OCI-LY1 (cell line): ENCODE measurements around the gene PTPRG.

Experiments used
- H2AFZ ChIP-seq: fragments of 200-600 bp; sonication (generic), shearing (Covaris generic); 2 replicates; pipeline ENCODE4 v1.6.0; 2014; ENCODE audit warnings: antibody characterized with exemption, mild to moderate bottlenecking, low read length
- H3F3A ChIP-seq: fragments of 200-600 bp; sonication (generic), shearing (Covaris generic); 2 replicates; pipeline ENCODE4 v1.6.0; 2014; ENCODE audit warnings: mild to moderate bottlenecking, antibody characterized with exemption, low read length, moderate library complexity; ENCODE audit not compliant: insufficient read depth
- H3K27ac ChIP-seq: fragments of 200-600 bp; sonication (generic); 2 replicates; pipeline ENCODE4 v1.5.1; 2014; ENCODE audit warnings: low read length, mixed run types, mild to moderate bottlenecking, low read depth; ENCODE audit not compliant: poor library complexity, severe bottlenecking
- H3K27me3 ChIP-seq: fragments of 200-600 bp; sonication (generic); 2 replicates; pipeline ENCODE4 v1.6.0; 2014; ENCODE audit warnings: antibody characterized with exemption, mild to moderate bottlenecking, low read length, moderate library complexity; ENCODE audit not compliant: insufficient read depth
- H3K36me3 ChIP-seq: fragments of 200-600 bp; sonication (generic); 2 replicates; pipeline ENCODE4 v1.6.1; 2014; ENCODE audit warnings: mild to moderate bottlenecking, antibody characterized with exemption, low read length, moderate library complexity, mixed read lengths; ENCODE audit not compliant: insufficient read depth
- H3K4me1 ChIP-seq: fragments of 200-600 bp; sonication (generic); 2 replicates; pipeline ENCODE4 v1.5.1; 2014; ENCODE audit warnings: mild to moderate bottlenecking, low read length, moderate library complexity; ENCODE audit not compliant: insufficient read depth, severe bottlenecking
- H3K4me2 ChIP-seq: fragments of 200-600 bp; sonication (generic), shearing (Covaris generic); 2 replicates; pipeline ENCODE4 v1.6.1; 2014; ENCODE audit warnings: low read length
- H3K4me3 ChIP-seq: fragments of 200-600 bp; sonication (generic); 2 replicates; pipeline ENCODE4 v1.5.1; 2014; ENCODE audit warnings: low read length, low read depth, mild to moderate bottlenecking, mixed read lengths; ENCODE audit not compliant: poor library complexity, severe bottlenecking
- H3K79me2 ChIP-seq: fragments of 200-600 bp; shearing (Covaris generic); 2 replicates; pipeline ENCODE4 v1.6.1; 2016; ENCODE audit warnings: mixed run types, low read length, mixed read lengths; ENCODE audit not compliant: insufficient read depth
- H3K9ac ChIP-seq: fragments of 200-600 bp; sonication (generic), shearing (Covaris generic); 2 replicates; pipeline ENCODE4 v1.6.1; 2014; ENCODE audit warnings: mild to moderate bottlenecking, low read length, mixed read lengths
- H3K9me2 ChIP-seq: fragments of 200-600 bp; sonication (generic), shearing (Covaris generic); 2 replicates; pipeline ENCODE4 v1.6.1; 2014; ENCODE audit warnings: low read depth, mild to moderate bottlenecking, low read length, mixed read lengths
- H3K9me3 ChIP-seq: fragments of 200-600 bp; shearing (Covaris generic); 2 replicates; pipeline ENCODE4 v1.6.1; 2014; ENCODE audit warnings: low read length, mixed read lengths
- H4K20me1 ChIP-seq: fragments of 200-600 bp; sonication (generic), shearing (Covaris generic); 2 replicates; pipeline ENCODE4 v1.6.0; 2016; ENCODE audit warnings: mild to moderate bottlenecking, low read length; ENCODE audit not compliant: insufficient read depth
- EZH2 ChIP-seq: fragments of 200-600 bp; sonication (generic), shearing (Covaris generic); IDR thresholded peaks from 2 replicates; pipeline ENCODE4 v1.8.0; 2017; ENCODE audit warnings: borderline replicate concordance, mixed run types, mild to moderate bottlenecking, antibody characterized with exemption, low read length, moderate library complexity, mixed read lengths
- TF ChIP-seq, protein P1 (sequence below): fragments of 200-600 bp; sonication (generic), shearing (Covaris generic); IDR thresholded peaks from 2 replicates; pipeline ENCODE4 v1.5.1; 2017; ENCODE audit warnings: mild to moderate bottlenecking, antibody characterized with exemption, low read length, moderate library complexity, mixed read lengths

The PTPRG gene

DNA sequence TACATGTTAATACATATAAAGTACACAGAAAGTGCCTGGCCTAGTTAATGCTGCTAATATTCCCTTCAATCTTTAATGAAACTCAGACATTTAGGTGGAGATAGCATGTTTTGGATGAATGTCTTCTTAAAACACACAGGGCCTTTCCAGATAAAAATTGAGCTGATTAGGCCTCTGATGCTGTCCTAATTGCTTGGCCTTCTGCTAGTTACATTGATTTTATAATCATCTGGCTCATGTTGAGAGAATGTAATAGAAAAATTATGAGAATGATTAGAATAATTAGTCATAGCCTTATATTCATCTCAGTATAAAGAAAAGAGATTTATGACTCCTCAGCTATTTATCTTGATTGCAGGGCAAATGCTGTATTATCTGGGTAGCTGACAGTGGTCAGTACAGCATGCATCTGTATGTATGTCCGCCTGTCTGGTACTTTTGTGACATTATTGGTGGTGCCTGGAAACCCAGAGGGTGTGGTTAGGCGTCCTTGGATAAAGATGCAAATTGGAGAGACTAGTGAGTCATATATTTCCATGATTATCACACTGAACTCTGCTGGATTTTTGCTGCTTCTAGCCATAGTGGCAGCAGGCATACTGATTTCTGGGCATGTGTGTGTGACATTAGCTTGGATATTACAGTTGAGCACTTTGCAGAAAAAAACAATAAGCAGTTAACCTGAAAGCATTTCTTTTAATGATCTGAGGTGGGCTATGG is 691.2 kb downstream of the PTPRG start:
- TF ChIP-seq EZH2, result no peak
- TF ChIP-seq, protein P1, sequence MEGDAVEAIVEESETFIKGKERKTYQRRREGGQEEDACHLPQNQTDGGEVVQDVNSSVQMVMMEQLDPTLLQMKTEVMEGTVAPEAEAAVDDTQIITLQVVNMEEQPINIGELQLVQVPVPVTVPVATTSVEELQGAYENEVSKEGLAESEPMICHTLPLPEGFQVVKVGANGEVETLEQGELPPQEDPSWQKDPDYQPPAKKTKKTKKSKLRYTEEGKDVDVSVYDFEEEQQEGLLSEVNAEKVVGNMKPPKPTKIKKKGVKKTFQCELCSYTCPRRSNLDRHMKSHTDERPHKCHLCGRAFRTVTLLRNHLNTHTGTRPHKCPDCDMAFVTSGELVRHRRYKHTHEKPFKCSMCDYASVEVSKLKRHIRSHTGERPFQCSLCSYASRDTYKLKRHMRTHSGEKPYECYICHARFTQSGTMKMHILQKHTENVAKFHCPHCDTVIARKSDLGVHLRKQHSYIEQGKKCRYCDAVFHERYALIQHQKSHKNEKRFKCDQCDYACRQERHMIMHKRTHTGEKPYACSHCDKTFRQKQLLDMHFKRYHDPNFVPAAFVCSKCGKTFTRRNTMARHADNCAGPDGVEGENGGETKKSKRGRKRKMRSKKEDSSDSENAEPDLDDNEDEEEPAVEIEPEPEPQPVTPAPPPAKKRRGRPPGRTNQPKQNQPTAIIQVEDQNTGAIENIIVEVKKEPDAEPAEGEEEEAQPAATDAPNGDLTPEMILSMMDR, result no peak
- Histone ChIP-seq H3K9me3 (no peaks in the 10 kb centered on the region), H2AFZ (no peak overlapping the region), H3K9ac (no peak overlapping the region), H3K9me2 (no peaks in the 10 kb centered on the region), H3K79me2 (no peaks in the 10 kb centered on the region), H3K36me3 (no peaks in the 10 kb centered on the region), H3K27ac (no peak overlapping the region), H3K4me3 (no peak overlapping the region), H3K4me2 (no peak overlapping the region), H3K27me3 (no peaks in the 10 kb centered on the region), H4K20me1 (no peaks in the 10 kb centered on the region), H3F3A (no peaks in the 10 kb centered on the region), H3K4me1 (no peaks in the 10 kb centered on the region)

DNA sequence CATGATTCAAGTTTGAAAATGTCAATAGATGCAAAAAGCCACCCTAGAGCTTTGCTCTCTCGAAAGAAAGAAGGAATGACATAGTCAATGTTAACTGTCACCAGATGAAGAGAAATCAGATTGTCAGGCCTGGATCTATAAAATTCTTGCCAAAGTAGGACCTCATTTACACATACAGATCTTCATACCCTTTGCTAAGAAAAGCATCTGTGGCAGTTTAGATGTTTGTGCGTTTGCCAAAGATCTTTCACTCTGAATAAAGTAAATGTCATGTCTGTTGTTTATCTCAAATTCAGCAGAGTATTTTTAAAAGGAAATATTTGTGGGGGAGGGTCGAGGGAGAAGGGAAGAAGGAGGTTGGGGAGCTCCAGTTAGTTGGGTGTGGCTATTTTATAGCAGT is 692.6 kb downstream of the PTPRG start:
- Histone ChIP-seq H3K79me2 (no peaks in the 10 kb centered on the region), H3F3A (no peaks in the 10 kb centered on the region), H3K9me3 (no peaks in the 10 kb centered on the region), H2AFZ (no peak overlapping the region), H4K20me1 (no peaks in the 10 kb centered on the region), H3K27ac (no peak overlapping the region), H3K27me3 (no peaks in the 10 kb centered on the region), H3K9me2 (no peaks in the 10 kb centered on the region), H3K9ac (no peak overlapping the region), H3K4me2 (no peak overlapping the region), H3K4me3 (no peak overlapping the region), H3K4me1 (no peaks in the 10 kb centered on the region), H3K36me3 (no peaks in the 10 kb centered on the region)
- no peak for TF ChIP-seq EZH2
- TF ChIP-seq, protein P1, result no peak

DNA sequence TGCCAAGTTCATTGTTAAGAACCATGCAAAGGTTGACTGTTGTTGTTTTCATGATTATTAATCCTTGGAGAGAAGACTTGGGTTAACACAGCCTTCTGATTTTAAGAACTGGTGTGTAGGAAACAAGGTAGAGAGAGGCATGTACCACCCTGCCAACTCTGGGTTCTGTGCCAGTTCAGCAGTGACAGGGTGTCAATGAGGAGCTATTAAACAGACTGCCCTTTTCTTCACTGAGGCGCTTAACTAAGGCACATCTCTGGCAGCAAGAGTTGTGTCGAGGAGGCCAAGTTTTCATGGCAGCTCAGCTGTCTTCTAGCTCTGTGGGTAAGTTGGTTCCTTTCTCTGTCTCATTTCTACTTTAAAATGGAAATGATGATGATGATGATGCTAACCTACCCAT is 694.4 kb downstream of the PTPRG start:
- H3K9me2 ChIP-seq, result no peaks in the 10 kb centered on the region
- H4K20me1 ChIP-seq, result no peaks in the 10 kb centered on the region
- H3K9me3 ChIP-seq, result no peaks in the 10 kb centered on the region
- no peak overlapping the region for H3K9ac ChIP-seq
- H3K4me2 ChIP-seq, result no peak overlapping the region
- no peaks in the 10 kb centered on the region for H3K27me3 ChIP-seq
- H2AFZ ChIP-seq, result no peak overlapping the region
- H3K4me3 ChIP-seq, result no peak overlapping the region
- no peak for TF ChIP-seq EZH2
- TF ChIP-seq, protein P1, result no peak
- no peaks in the 10 kb centered on the region for H3K79me2 ChIP-seq
- H3K36me3 ChIP-seq, result no peaks in the 10 kb centered on the region
- H3F3A ChIP-seq, result no peaks in the 10 kb centered on the region
- no peaks in the 10 kb centered on the region for H3K4me1 ChIP-seq
- no peak overlapping the region for H3K27ac ChIP-seq
